SK-N-SH (cell line): ENCODE data around the gene SPECC1L. TPM values are rescaled to one million over a fixed set of nuclear protein-coding genes. Genes with fewer than 3 reads are reported as not detected.

Experiments
- CTCF ChIA-PET: fragments of 300-600, 350-600 bp; formaldehyde crosslinking; extraction: SDS; loops from one replicate; lab custom pipeline; 2021; lab: Yijun Ruan, JAX
- POLR2A ChIA-PET: fragments of 350-600 bp; sonication (Branson Sonifier 250); formaldehyde crosslinking; extraction: SDS; loops from one replicate; lab custom pipeline; 2020; ENCODE audit warnings: antibody characterized with exemption, inconsistent platforms; lab: Yijun Ruan, JAX
- DNase-seq: peaks from one replicate; pipeline ENCODE4 v3.0.0; 2012
- H2AFZ ChIP-seq: fragments of 200-600 bp; sonication (generic); 2 replicates; pipeline ENCODE4 v1.8.1; 2016; ENCODE audit warnings: antibody characterized with exemption, mild to moderate bottlenecking, low read depth
- H3F3A ChIP-seq: fragments of 200-600 bp; sonication (generic); replicated peaks from 2 replicates; pipeline ENCODE3; 2016; ENCODE audit warnings: antibody characterized with exemption, mild to moderate bottlenecking; ENCODE audit not compliant: insufficient read depth
- H3K27ac ChIP-seq, 2 experiments: fragments of 200-500 bp in 1 of 2; fragments of 200-600 bp in 1 of 2; sonication (Bioruptor generic) in 1 of 2; sonication (generic), shearing (Covaris generic) in 1 of 2; 2 replicates each; pipeline versions ENCODE4 v1.5.1 to v1.6.1; 2014 to 2016; ENCODE audit warnings: low read depth in 2 of 2, inconsistent platforms in 1 of 2, low read length in 1 of 2, mild to moderate bottlenecking in 1 of 2, mixed read lengths in 1 of 2
- H3K27me3 ChIP-seq: fragments of 200-600 bp; sonication (generic), shearing (Covaris generic); 2 replicates; pipeline ENCODE4 v1.6.1; 2016; ENCODE audit warnings: mixed run types; ENCODE audit not compliant: insufficient read depth
- H3K36me3 ChIP-seq, 2 experiments: fragments of 200-500 bp in 1 of 2; fragments of 200-600 bp in 1 of 2; sonication (Bioruptor generic) in 1 of 2; sonication (generic) in 1 of 2; replicated peaks in 1 of 2; 2 replicates each; pipeline versions ENCODE3 to v1.5.1; 2014 to 2016; ENCODE audit warnings: low read length in 1 of 2, mild to moderate bottlenecking in 1 of 2; ENCODE audit not compliant: insufficient read depth in 2 of 2, control insufficient read depth in 1 of 2
- H3K4me1 ChIP-seq, 2 experiments: fragments of 200-500 bp in 1 of 2; fragments of 200-600 bp in 1 of 2; sonication (Bioruptor generic) in 1 of 2; sonication (generic), shearing (Covaris generic) in 1 of 2; 2 replicates each; pipeline versions ENCODE4 v1.5.1 to v1.6.1; 2014 to 2016; ENCODE audit warnings: low read depth in 1 of 2, low read length in 1 of 2, mixed run types in 1 of 2; ENCODE audit not compliant: insufficient read depth in 2 of 2, control insufficient read depth in 1 of 2
- H3K4me2 ChIP-seq: fragments of 200-600 bp; sonication (generic), shearing (Covaris generic); 2 replicates; pipeline ENCODE4 v1.6.1; 2017; ENCODE audit warnings: mixed run types
- H3K4me3 ChIP-seq, 2 experiments: fragments of 200-500 bp in 1 of 2; fragments of 200-600 bp in 1 of 2; sonication (Bioruptor generic) in 1 of 2; sonication (generic), shearing (Covaris generic) in 1 of 2; 2 replicates each; pipeline versions ENCODE4 v1.5.1 to v1.8.1; 2014 to 2016; ENCODE audit warnings: low read depth in 2 of 2, inconsistent platforms in 1 of 2, low read length in 1 of 2, mild to moderate bottlenecking in 1 of 2, mixed read lengths in 1 of 2, moderate library complexity in 1 of 2
- H3K79me2 ChIP-seq: fragments of 200-600 bp; sonication (generic); 2 replicates; pipeline ENCODE4 v1.8.1; 2017; ENCODE audit warnings: mild to moderate bottlenecking; ENCODE audit not compliant: insufficient read depth
- H3K9ac ChIP-seq: fragments of 200-600 bp; sonication (generic); 2 replicates; pipeline ENCODE4 v1.6.1; 2017; ENCODE audit warnings: mixed run types
- H3K9me2 ChIP-seq: fragments of 200-600 bp; sonication (generic); 2 replicates; pipeline ENCODE4 v1.6.1; 2017; ENCODE audit warnings: mixed run types
- H3K9me3 ChIP-seq: fragments of 200-600 bp; sonication (generic); 2 replicates; pipeline ENCODE4 v1.6.1; 2017; ENCODE audit warnings: mixed run types, mild to moderate bottlenecking, moderate library complexity
- H4K20me1 ChIP-seq: fragments of 200-600 bp; sonication (generic); 2 replicates; pipeline ENCODE4 v1.6.1; 2017; ENCODE audit warnings: mild to moderate bottlenecking, mixed run types; ENCODE audit not compliant: insufficient read depth
- MEF2A ChIP-seq: IDR thresholded peaks from 2 replicates; pipeline ENCODE4 v1.4.0; 2012; ENCODE audit warnings: low read depth, borderline replicate concordance
- MXI1 ChIP-seq: IDR thresholded peaks from 2 replicates; pipeline ENCODE4 v1.6.1; 2012; ENCODE audit warnings: mild to moderate bottlenecking, low read depth, low read length, improper control_type of control experiment
- RFX5 ChIP-seq: IDR thresholded peaks from 2 replicates; pipeline ENCODE4 v1.6.1; 2012; ENCODE audit warnings: mild to moderate bottlenecking, improper control_type of control experiment, low read length
- RXRA ChIP-seq: IDR thresholded peaks from 2 replicates; pipeline ENCODE4 v1.4.0; 2012; ENCODE audit warnings: low read depth, mild to moderate bottlenecking, borderline replicate concordance
- SIN3A ChIP-seq: IDR thresholded peaks from 2 replicates; pipeline ENCODE4 v1.6.1; 2012; ENCODE audit warnings: low read depth, mild to moderate bottlenecking, low read length, moderate library complexity, borderline replicate concordance
- SMC3 ChIP-seq: IDR thresholded peaks from 2 replicates; pipeline ENCODE4 v1.6.1; 2012; ENCODE audit warnings: low read depth, low read length, improper control_type of control experiment
- TAF1 ChIP-seq: IDR thresholded peaks from 2 replicates; pipeline ENCODE4 v1.6.1; 2012; ENCODE audit warnings: low read depth, mild to moderate bottlenecking, low read length, moderate library complexity, borderline replicate concordance
- TEAD4 ChIP-seq: IDR thresholded peaks from 2 replicates; pipeline ENCODE4 v1.4.0; 2012; ENCODE audit warnings: mild to moderate bottlenecking, borderline replicate concordance; ENCODE audit not compliant: insufficient read depth
- YY1 ChIP-seq: IDR thresholded peaks from 2 replicates; pipeline ENCODE4 v1.4.0; 2012; ENCODE audit warnings: low read depth, mild to moderate bottlenecking
- WGBS: methylation state at CpG from one replicate; pipeline ENCODE4 v1.1.6; 2017; ENCODE audit warnings: low lambda C conversion rate; 5-methylcytosine and 5-hydroxymethylcytosine counted together
- polyA plus RNA-seq, 3 experiments: library from polyadenylated mRNA; depleted of rRNA; stranded (reverse); fragments of >200 nt; gene quantifications; 2 replicates each; pipeline ENCODE4 v1.2.3, GENCODE V29; 2012
- TF ChIP-seq, protein P1 (sequence below): IDR thresholded peaks from 2 replicates; pipeline ENCODE4 v1.6.1; 2012; ENCODE audit warnings: mild to moderate bottlenecking, low read depth, low read length, moderate library complexity
- TF ChIP-seq, protein P2 (sequence below): fragments of 150-350 bp; IDR thresholded peaks from 2 replicates; pipeline ENCODE4 v1.6.1; 2017; ENCODE audit warnings: antibody characterized with exemption, low read length, low read depth, borderline replicate concordance
- TF ChIP-seq, protein P3 (sequence below): IDR thresholded peaks from 2 replicates; pipeline ENCODE4 v1.4.0; 2012; ENCODE audit warnings: low read depth, borderline replicate concordance

SPECC1L gene
- polyA plus RNA-seq, 1 of the 3 experiments (the other 2 are of a cell fraction): 22.9 TPM

DNA sequence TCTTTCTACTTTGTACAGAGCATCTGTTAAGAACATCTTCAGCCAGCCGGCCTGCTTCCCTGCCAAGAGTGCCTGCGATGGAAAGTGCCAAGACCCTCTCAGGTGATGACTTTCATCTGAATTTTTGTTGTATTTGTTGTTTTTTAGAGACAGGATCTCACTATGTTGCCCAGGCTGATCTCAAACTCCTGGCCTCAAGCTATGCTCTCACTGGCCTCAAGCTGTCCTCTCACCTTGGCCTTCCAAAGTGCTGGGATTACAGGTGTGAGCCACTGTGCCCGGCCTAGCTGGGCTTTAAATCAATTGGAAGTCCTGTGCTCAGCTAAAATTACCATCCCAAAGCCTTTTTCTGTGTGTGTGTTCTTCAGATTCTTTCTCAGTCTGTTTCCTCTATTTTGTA, 92.6 kb downstream of the SPECC1L start:
- H3K9me3 ChIP-seq: no peaks in the 10 kb centered on the region
- H3K9me2 ChIP-seq: no peaks in the 10 kb centered on the region
- peaks cover 42 to 56% of the 10 kb centered on the region in 2 experiments for H3K36me3 ChIP-seq
- H3K4me3 ChIP-seq: no peak overlapping the region
- H4K20me1 ChIP-seq: no peaks in the 10 kb centered on the region
- H2AFZ ChIP-seq: no peak overlapping the region
- no peak overlapping the region for H3K4me2 ChIP-seq
- H3K79me2 ChIP-seq: peaks cover 16% of the 10 kb centered on the region; the same call in 1 of the 2 replicates
- no peak overlapping the region; a peak in 1 of 4 replicates for H3K27ac ChIP-seq
- peaks cover 7 to 16% of the 10 kb centered on the region in 2 experiments for H3K4me1 ChIP-seq
- no peaks in the 10 kb centered on the region for H3F3A ChIP-seq
- no peak overlapping the region for H3K9ac ChIP-seq
- POLR2A ChIA-PET: no interaction called here
- DNase-seq: no peak
- no peaks in the 10 kb centered on the region for H3K27me3 ChIP-seq
- WGBS: 92% methylated on average over 3 of the region's 3 CpGs
- TF ChIP-seq TAF1 (no peak), SIN3A (no peak), MXI1 (no peak), MEF2A (no peak), TEAD4 (no peak), RXRA (no peak), RFX5 (no peak), SMC3 (no peak), YY1 (no peak)
- TF ChIP-seq, protein P1, sequence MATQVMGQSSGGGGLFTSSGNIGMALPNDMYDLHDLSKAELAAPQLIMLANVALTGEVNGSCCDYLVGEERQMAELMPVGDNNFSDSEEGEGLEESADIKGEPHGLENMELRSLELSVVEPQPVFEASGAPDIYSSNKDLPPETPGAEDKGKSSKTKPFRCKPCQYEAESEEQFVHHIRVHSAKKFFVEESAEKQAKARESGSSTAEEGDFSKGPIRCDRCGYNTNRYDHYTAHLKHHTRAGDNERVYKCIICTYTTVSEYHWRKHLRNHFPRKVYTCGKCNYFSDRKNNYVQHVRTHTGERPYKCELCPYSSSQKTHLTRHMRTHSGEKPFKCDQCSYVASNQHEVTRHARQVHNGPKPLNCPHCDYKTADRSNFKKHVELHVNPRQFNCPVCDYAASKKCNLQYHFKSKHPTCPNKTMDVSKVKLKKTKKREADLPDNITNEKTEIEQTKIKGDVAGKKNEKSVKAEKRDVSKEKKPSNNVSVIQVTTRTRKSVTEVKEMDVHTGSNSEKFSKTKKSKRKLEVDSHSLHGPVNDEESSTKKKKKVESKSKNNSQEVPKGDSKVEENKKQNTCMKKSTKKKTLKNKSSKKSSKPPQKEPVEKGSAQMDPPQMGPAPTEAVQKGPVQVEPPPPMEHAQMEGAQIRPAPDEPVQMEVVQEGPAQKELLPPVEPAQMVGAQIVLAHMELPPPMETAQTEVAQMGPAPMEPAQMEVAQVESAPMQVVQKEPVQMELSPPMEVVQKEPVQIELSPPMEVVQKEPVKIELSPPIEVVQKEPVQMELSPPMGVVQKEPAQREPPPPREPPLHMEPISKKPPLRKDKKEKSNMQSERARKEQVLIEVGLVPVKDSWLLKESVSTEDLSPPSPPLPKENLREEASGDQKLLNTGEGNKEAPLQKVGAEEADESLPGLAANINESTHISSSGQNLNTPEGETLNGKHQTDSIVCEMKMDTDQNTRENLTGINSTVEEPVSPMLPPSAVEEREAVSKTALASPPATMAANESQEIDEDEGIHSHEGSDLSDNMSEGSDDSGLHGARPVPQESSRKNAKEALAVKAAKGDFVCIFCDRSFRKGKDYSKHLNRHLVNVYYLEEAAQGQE: no peak
- TF ChIP-seq, protein P2, sequence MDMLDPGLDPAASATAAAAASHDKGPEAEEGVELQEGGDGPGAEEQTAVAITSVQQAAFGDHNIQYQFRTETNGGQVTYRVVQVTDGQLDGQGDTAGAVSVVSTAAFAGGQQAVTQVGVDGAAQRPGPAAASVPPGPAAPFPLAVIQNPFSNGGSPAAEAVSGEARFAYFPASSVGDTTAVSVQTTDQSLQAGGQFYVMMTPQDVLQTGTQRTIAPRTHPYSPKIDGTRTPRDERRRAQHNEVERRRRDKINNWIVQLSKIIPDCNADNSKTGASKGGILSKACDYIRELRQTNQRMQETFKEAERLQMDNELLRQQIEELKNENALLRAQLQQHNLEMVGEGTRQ: no peak
- TF ChIP-seq, protein P3, sequence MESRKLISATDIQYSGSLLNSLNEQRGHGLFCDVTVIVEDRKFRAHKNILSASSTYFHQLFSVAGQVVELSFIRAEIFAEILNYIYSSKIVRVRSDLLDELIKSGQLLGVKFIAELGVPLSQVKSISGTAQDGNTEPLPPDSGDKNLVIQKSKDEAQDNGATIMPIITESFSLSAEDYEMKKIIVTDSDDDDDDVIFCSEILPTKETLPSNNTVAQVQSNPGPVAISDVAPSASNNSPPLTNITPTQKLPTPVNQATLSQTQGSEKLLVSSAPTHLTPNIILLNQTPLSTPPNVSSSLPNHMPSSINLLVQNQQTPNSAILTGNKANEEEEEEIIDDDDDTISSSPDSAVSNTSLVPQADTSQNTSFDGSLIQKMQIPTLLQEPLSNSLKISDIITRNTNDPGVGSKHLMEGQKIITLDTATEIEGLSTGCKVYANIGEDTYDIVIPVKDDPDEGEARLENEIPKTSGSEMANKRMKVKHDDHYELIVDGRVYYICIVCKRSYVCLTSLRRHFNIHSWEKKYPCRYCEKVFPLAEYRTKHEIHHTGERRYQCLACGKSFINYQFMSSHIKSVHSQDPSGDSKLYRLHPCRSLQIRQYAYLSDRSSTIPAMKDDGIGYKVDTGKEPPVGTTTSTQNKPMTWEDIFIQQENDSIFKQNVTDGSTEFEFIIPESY: no peak
- CTCF ChIA-PET: no interaction called here
